ENCODE data around the gene LYRM2. TPM values are rescaled to one million over a fixed set of nuclear protein-coding genes. Genes with fewer than 3 reads are reported as not detected.

Gene LYRM2, protein sequence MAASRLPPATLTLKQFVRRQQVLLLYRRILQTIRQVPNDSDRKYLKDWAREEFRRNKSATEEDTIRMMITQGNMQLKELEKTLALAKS
- 10 to 100 TPM; 29.2 to 29.5 TPM for total RNA-seq

GRCh38 chr6:89638320-89639195, at the start of gene LYRM2:
TSS of gene LYRM2 (minus strand) at chr6:89638747. CDS start at chr6:89638716, 31 bp downstream.
- Mint-ChIP-seq H3K36me3 (ENCODE audit: low read depth) (peaks cover 61% of the 10 kb centered on the region), H3K9me3 (ENCODE audit: insufficient read depth) (no peaks in the 10 kb centered on the region), H3K27ac (peak within 1 kb of the TSS; percentile 98), H3K4me1 (ENCODE audit: low read depth) (peaks cover 32% of the 10 kb centered on the region), H3K27me3 (ENCODE audit: low read depth) (no peaks in the 10 kb centered on the region), H3K4me3 (peak within 1 kb of the TSS; percentile 93)
- DNase-seq = peak; percentile 94
- ATAC-seq = peak; percentile 97
- ChIA-PET POLR2A (interaction anchor here (0.7 to 1.4 kb wide), 10 partner anchors 8 to 558 kb away, joined by 3 to 6 read pairs (median 4); partner anchors contain the start of genes CASP8AP2, PNRC1 and UBE2J1), CTCF (interaction anchor here (1.0 to 3.2 kb wide), 6 partner anchors 10 to 266 kb away, joined by 3 to 15 read pairs (median 4); partner anchors contain the start of gene ANKRD6)

GRCh38 chr6:89688328-89688727, 49.8 kb upstream of the LYRM2 start:
- Mint-ChIP-seq H3K4me1 (ENCODE audit: low read depth) (peaks cover 9% of the 10 kb centered on the region), H3K36me3 (ENCODE audit: low read depth) (peaks cover 64% of the 10 kb centered on the region)

DNA sequence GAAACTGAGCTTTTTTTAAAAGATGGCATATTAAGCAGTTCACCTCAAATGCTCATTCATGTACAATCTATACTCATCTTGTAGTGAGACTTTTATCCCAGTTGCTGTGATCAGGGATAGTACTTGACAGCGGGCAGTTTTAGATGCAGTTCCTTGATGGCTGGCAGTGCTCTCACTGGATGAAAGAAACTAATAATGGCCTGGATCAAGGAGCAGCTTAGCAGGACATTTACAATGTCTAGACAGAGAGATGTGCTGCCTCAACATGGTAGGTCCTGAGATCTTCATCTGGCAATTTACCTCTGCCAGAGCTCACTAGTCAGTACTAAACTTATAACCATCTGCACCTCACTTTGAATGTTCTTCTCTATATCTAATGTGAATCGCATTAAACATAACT, 46.8 kb upstream of the LYRM2 start:
- ATAC-seq (no peak), DNase-seq (no peak)
- no peaks in the 10 kb centered on the region for H3K9me3 Mint-ChIP-seq (ENCODE audit: insufficient read depth)
- H3K36me3 Mint-ChIP-seq (ENCODE audit: low read depth) = peaks cover 62% of the 10 kb centered on the region
- H3K27me3 Mint-ChIP-seq (ENCODE audit: low read depth) = no peaks in the 10 kb centered on the region
- no peaks in the 10 kb centered on the region for H3K4me1 Mint-ChIP-seq (ENCODE audit: low read depth)
- H3K27ac Mint-ChIP-seq = no peak overlapping the region
- POLR2A ChIA-PET = no interaction called here
- CTCF ChIA-PET = interaction anchor here (1.1 kb wide), 1 partner anchor 313 kb away, joined by 3 read pairs; no protein-coding TSS in a partner anchor
- no peak overlapping the region for H3K4me3 Mint-ChIP-seq

More at GRCh38 chr6:89688328-89688727, 49.8 kb upstream of the LYRM2 start:
- ATAC-seq (no peak), DNase-seq (no peak)
- H3K27ac Mint-ChIP-seq = no peak overlapping the region
- no peaks in the 10 kb centered on the region for H3K27me3 Mint-ChIP-seq (ENCODE audit: low read depth)
- no peak overlapping the region for H3K4me3 Mint-ChIP-seq
- CTCF ChIA-PET = interaction anchor here (0.8 kb wide), 1 partner anchor 695 kb away, joined by 3 read pairs; no protein-coding TSS in a partner anchor
- POLR2A ChIA-PET = no interaction called here
- no peaks in the 10 kb centered on the region for H3K9me3 Mint-ChIP-seq (ENCODE audit: insufficient read depth)

- peaks cover 60% of the 10 kb centered on the region for H3K36me3 Mint-ChIP-seq (ENCODE audit: low read depth)
- POLR2A ChIA-PET = no interaction called here
- no peaks in the 10 kb centered on the region for H3K4me1 Mint-ChIP-seq (ENCODE audit: low read depth)
- no peaks in the 10 kb centered on the region for H3K27me3 Mint-ChIP-seq (ENCODE audit: low read depth)
- H3K4me3 Mint-ChIP-seq = no peak overlapping the region
- no peaks in the 10 kb centered on the region for H3K9me3 Mint-ChIP-seq (ENCODE audit: insufficient read depth)
- no peak overlapping the region for H3K27ac Mint-ChIP-seq
- no peak for ATAC-seq
- CTCF ChIA-PET = no interaction called here
- no peak for DNase-seq
These were observed 44.4 kb upstream of the LYRM2 start for GRCh38 chr6:89682991-89683390.

DNA sequence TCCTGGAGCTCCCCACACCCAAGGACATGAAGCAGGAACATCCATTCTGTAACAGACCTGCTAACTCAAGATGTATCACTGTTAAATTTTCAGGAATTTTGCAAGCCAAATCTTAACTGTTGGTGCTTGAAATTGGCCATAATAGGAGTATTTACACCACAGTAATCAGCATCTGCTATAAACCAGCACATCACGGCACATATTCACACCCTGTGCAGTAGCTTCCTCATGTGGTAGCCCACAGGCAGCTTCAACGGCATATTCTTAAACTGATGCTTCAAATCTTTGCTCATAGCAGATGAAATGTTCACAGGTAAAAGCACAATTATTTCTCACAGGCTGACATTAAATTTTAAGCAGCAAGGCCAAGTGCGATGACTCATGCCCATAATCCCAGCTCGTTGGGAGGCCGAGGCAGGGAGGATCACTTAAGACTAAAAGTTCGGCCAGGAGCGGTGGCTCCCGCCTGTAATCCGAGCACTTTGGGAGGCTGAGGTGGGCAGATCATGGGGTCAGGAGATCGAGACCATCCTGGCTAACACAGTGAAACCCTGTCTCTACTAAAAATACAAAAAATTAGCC, 43.5 kb upstream of the LYRM2 start:
- H3K4me3 Mint-ChIP-seq = no peak overlapping the region
- DNase-seq (no peak), ATAC-seq (no peak)
- ChIA-PET POLR2A (no interaction called here), CTCF (interaction anchor here (0.7 kb wide), 1 partner anchor 111 kb away, joined by 3 read pairs; no protein-coding TSS in a partner anchor)
- H3K36me3 Mint-ChIP-seq (ENCODE audit: low read depth) = peaks cover 60% of the 10 kb centered on the region
- no peaks in the 10 kb centered on the region for H3K4me1 Mint-ChIP-seq (ENCODE audit: low read depth)
- no peaks in the 10 kb centered on the region for H3K27me3 Mint-ChIP-seq (ENCODE audit: low read depth)
- H3K27ac Mint-ChIP-seq = no peak overlapping the region
- H3K9me3 Mint-ChIP-seq (ENCODE audit: insufficient read depth) = no peaks in the 10 kb centered on the region

DNA sequence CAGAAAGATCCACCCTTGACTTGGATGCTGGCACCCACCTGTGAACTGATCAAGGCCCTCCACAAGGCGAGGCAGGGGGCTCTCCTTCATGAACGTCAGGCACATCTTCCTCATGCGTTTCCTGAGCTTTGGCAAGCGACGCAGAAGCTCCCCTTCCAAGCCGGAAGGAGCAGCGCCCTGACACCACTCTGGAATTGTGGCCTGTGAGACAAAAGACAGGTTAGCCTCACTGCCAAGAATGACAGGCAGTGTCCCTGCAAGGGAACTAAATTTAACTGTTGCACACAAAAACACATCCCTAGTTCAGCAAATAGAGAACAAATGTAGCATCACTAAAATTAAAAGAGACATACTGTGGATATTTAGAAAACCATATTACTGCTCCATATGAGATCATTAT, 42.0 kb upstream of the LYRM2 start:
- Mint-ChIP-seq H3K4me1 (ENCODE audit: low read depth) (no peaks in the 10 kb centered on the region), H3K27ac (no peak overlapping the region), H3K9me3 (ENCODE audit: insufficient read depth) (no peaks in the 10 kb centered on the region), H3K27me3 (ENCODE audit: low read depth) (no peaks in the 10 kb centered on the region), H3K36me3 (ENCODE audit: low read depth) (peaks cover 59% of the 10 kb centered on the region), H3K4me3 (no peak overlapping the region)
- ChIA-PET POLR2A (no interaction called here), CTCF (no interaction called here)
- no peak for DNase-seq
- ATAC-seq = no peak

- Mint-ChIP-seq H3K4me1 (ENCODE audit: low read depth) (no peaks in the 10 kb centered on the region), H3K4me3 (no peak overlapping the region), H3K27ac (no peak overlapping the region), H3K9me3 (ENCODE audit: insufficient read depth) (no peaks in the 10 kb centered on the region), H3K36me3 (ENCODE audit: low read depth) (peaks cover 58% of the 10 kb centered on the region), H3K27me3 (ENCODE audit: low read depth) (no peaks in the 10 kb centered on the region)
- CTCF ChIA-PET = no interaction called here
- POLR2A ChIA-PET = no interaction called here
- ATAC-seq = no peak
- DNase-seq = no peak
These were observed 41.6 kb upstream of the LYRM2 start for GRCh38 chr6:89680150-89680549.

GRCh38 chr6:89679215-89680120, 40.9 kb upstream of the LYRM2 start:
- no peak overlapping the region for H3K27ac Mint-ChIP-seq
- H3K27me3 Mint-ChIP-seq (ENCODE audit: low read depth) = no peaks in the 10 kb centered on the region
- DNase-seq = no peak
- H3K4me1 Mint-ChIP-seq (ENCODE audit: low read depth) = no peaks in the 10 kb centered on the region
- H3K9me3 Mint-ChIP-seq (ENCODE audit: insufficient read depth) = no peaks in the 10 kb centered on the region
- ChIA-PET CTCF (no interaction called here), POLR2A (interaction anchor here (1.1 kb wide), 1 partner anchor 12 kb away, joined by 3 read pairs; no protein-coding TSS in a partner anchor)
- no peak overlapping the region for H3K4me3 Mint-ChIP-seq
- ATAC-seq = no peak
- peaks cover 57% of the 10 kb centered on the region for H3K36me3 Mint-ChIP-seq (ENCODE audit: low read depth)

- POLR2A ChIA-PET = no interaction called here
- CTCF ChIA-PET = interaction anchor here (1.1 kb wide), 1 partner anchor 14 kb away, joined by 3 read pairs; no protein-coding TSS in a partner anchor
- H3K27ac Mint-ChIP-seq = no peak overlapping the region
- H3K4me1 Mint-ChIP-seq (ENCODE audit: low read depth) = no peaks in the 10 kb centered on the region
- DNase-seq (no peak), ATAC-seq (no peak)
- H3K36me3 Mint-ChIP-seq (ENCODE audit: low read depth) = peaks cover 59% of the 10 kb centered on the region
- no peak overlapping the region for H3K4me3 Mint-ChIP-seq
- H3K9me3 Mint-ChIP-seq (ENCODE audit: insufficient read depth) = no peaks in the 10 kb centered on the region
- no peaks in the 10 kb centered on the region for H3K27me3 Mint-ChIP-seq (ENCODE audit: low read depth)
These were observed 40.0 kb upstream of the LYRM2 start for GRCh38 chr6:89678531-89678930.

GRCh38 chr6:89675949-89676748, 37.6 kb upstream of the LYRM2 start:
- Mint-ChIP-seq H3K27ac (no peak overlapping the region), H3K4me3 (no peak overlapping the region), H3K9me3 (ENCODE audit: insufficient read depth) (no peaks in the 10 kb centered on the region), H3K27me3 (ENCODE audit: low read depth) (no peaks in the 10 kb centered on the region), H3K36me3 (ENCODE audit: low read depth) (peaks cover 62% of the 10 kb centered on the region), H3K4me1 (ENCODE audit: low read depth) (no peaks in the 10 kb centered on the region)
- ATAC-seq (no peak), DNase-seq (no peak)
- ChIA-PET CTCF (no interaction called here), POLR2A (no interaction called here)

All from activated CD8-positive, alpha-beta T cell treated with anti-CD3 and anti-CD28 coated beads, Interleukin-2, amount 10 ng/mL, durations not matched to agents 7 days and 5 days (primary cell).